SK-N-SH (cell line): ENCODE results near the gene DRD4.

Experiments used
- EP300 ChIP-seq, 2 experiments: IDR thresholded peaks; 2 replicates each; pipeline versions ENCODE4 v1.4.0 to v1.6.1; 2012; ENCODE audit warnings: borderline replicate concordance in 1 of 2, low read depth in 1 of 2, low read length in 1 of 2
- JUND ChIP-seq: IDR thresholded peaks from 2 replicates; pipeline ENCODE4 v1.4.0; 2012
- NFIC ChIP-seq: IDR thresholded peaks from 2 replicates; pipeline ENCODE4 v1.4.0; 2012; ENCODE audit warnings: borderline replicate concordance
- TF ChIP-seq, protein P1 (sequence below): fragments of 200-600 bp; sonication (generic); IDR thresholded peaks from 2 replicates; pipeline ENCODE4 v1.6.1; 2017; ENCODE audit warnings: antibody characterized with exemption, mild to moderate bottlenecking, moderate library complexity
- TF ChIP-seq, protein P2 (sequence below): IDR thresholded peaks from 2 replicates; pipeline ENCODE4 v1.6.1; 2012; ENCODE audit warnings: mild to moderate bottlenecking, low read depth, low read length, moderate library complexity

DNA sequence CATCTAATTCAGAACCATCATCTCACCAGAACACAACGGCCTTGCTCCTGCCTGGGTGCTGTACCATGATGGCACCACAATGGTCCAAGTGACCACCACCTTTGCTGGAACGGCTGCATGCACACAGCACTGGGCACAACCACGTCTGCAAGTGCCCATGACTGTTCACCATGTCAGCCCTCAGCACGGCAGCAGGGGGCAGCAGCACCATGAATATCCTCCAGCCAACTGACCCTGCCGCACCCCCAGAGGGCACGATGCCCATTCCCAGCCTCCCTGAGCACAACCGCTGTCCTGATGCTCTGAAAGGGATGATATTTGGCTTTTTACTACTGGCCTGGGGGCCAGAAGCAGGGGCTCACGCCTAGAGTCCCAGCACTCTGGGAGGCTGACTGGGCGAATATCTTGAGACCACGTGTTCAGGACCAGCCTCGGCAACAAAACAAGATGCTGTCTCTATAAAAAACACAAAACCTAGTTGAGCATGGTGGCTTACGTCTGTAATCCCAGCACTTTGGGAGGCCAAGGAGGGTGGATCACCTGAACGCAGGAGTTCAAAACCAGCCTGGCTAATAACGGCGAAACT is 25.7 kb downstream of the DRD4 start:
- TF ChIP-seq, protein P1, sequence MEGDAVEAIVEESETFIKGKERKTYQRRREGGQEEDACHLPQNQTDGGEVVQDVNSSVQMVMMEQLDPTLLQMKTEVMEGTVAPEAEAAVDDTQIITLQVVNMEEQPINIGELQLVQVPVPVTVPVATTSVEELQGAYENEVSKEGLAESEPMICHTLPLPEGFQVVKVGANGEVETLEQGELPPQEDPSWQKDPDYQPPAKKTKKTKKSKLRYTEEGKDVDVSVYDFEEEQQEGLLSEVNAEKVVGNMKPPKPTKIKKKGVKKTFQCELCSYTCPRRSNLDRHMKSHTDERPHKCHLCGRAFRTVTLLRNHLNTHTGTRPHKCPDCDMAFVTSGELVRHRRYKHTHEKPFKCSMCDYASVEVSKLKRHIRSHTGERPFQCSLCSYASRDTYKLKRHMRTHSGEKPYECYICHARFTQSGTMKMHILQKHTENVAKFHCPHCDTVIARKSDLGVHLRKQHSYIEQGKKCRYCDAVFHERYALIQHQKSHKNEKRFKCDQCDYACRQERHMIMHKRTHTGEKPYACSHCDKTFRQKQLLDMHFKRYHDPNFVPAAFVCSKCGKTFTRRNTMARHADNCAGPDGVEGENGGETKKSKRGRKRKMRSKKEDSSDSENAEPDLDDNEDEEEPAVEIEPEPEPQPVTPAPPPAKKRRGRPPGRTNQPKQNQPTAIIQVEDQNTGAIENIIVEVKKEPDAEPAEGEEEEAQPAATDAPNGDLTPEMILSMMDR, result peak; percentile 75
- TF ChIP-seq NFIC, result no peak
- TF ChIP-seq, protein P2, sequence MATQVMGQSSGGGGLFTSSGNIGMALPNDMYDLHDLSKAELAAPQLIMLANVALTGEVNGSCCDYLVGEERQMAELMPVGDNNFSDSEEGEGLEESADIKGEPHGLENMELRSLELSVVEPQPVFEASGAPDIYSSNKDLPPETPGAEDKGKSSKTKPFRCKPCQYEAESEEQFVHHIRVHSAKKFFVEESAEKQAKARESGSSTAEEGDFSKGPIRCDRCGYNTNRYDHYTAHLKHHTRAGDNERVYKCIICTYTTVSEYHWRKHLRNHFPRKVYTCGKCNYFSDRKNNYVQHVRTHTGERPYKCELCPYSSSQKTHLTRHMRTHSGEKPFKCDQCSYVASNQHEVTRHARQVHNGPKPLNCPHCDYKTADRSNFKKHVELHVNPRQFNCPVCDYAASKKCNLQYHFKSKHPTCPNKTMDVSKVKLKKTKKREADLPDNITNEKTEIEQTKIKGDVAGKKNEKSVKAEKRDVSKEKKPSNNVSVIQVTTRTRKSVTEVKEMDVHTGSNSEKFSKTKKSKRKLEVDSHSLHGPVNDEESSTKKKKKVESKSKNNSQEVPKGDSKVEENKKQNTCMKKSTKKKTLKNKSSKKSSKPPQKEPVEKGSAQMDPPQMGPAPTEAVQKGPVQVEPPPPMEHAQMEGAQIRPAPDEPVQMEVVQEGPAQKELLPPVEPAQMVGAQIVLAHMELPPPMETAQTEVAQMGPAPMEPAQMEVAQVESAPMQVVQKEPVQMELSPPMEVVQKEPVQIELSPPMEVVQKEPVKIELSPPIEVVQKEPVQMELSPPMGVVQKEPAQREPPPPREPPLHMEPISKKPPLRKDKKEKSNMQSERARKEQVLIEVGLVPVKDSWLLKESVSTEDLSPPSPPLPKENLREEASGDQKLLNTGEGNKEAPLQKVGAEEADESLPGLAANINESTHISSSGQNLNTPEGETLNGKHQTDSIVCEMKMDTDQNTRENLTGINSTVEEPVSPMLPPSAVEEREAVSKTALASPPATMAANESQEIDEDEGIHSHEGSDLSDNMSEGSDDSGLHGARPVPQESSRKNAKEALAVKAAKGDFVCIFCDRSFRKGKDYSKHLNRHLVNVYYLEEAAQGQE, result no peak
- TF ChIP-seq JUND, result no peak
- TF ChIP-seq EP300 (IDR thresholded peaks at IDR 0.05; ENCODE audit: borderline replicate concordance in 1 of 2, low read depth in 1 of 2, low read length in 1 of 2), result no peak
